SK-N-SH (cell line): ENCODE data around the gene DNAJB11.

Experiments used
- FOXM1 ChIP-seq: IDR thresholded peaks from 2 replicates; pipeline ENCODE4 v1.4.0; 2012; ENCODE audit warnings: low read depth, mild to moderate bottlenecking
- POLR2AphosphoS5 ChIP-seq: IDR thresholded peaks from 2 replicates; pipeline ENCODE4 v1.6.1; 2012; ENCODE audit warnings: low read depth, low read length
- TAF1 ChIP-seq: IDR thresholded peaks from 2 replicates; pipeline ENCODE4 v1.6.1; 2012; ENCODE audit warnings: low read depth, mild to moderate bottlenecking, low read length, moderate library complexity, borderline replicate concordance
- YY1 ChIP-seq: IDR thresholded peaks from 2 replicates; pipeline ENCODE4 v1.4.0; 2012; ENCODE audit warnings: low read depth, mild to moderate bottlenecking
- TF ChIP-seq, protein P1 (sequence below): fragments of 200-600 bp; sonication (generic); IDR thresholded peaks from 2 replicates; pipeline ENCODE4 v1.6.1; 2017; ENCODE audit warnings: antibody characterized with exemption, mild to moderate bottlenecking, moderate library complexity
- TF ChIP-seq, protein P2 (sequence below): IDR thresholded peaks from 2 replicates; pipeline ENCODE4 v1.6.1; 2012; ENCODE audit warnings: mild to moderate bottlenecking, low read depth, low read length, moderate library complexity

DNA sequence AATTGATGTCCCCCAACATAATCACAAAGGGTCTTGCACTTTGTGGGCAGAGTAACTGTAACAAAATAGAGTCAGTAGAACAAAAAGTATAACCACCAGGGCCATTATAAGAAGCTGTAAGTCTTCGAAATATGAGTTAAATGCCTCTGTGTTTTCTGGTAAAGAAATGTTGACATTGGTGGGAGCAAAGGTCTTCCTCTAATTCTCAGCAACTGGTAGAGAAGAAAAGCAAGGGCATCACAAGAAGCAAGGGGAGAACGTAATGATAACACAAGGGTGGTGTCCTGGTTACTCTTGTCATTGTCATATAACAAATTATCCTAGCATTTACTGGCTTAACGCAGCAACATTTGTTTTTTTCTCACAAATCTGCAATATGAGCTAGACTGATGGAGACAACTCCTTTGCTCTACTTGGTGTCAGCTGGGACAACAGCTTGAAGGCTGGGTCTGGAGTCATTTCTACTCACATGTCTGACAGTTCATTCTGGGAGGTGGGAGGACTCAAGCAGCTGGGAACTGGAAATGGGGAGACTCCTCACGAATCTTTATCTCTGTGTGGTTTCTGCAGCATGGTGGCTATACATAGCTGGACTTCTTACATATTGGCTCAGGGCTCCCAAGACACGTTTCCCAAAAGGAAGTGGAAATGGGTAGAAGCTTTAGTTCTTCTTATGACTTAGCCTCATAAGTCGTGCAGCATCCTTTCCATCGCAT is 20.2 kb downstream of the DNAJB11 start:
- TF ChIP-seq, protein P1, sequence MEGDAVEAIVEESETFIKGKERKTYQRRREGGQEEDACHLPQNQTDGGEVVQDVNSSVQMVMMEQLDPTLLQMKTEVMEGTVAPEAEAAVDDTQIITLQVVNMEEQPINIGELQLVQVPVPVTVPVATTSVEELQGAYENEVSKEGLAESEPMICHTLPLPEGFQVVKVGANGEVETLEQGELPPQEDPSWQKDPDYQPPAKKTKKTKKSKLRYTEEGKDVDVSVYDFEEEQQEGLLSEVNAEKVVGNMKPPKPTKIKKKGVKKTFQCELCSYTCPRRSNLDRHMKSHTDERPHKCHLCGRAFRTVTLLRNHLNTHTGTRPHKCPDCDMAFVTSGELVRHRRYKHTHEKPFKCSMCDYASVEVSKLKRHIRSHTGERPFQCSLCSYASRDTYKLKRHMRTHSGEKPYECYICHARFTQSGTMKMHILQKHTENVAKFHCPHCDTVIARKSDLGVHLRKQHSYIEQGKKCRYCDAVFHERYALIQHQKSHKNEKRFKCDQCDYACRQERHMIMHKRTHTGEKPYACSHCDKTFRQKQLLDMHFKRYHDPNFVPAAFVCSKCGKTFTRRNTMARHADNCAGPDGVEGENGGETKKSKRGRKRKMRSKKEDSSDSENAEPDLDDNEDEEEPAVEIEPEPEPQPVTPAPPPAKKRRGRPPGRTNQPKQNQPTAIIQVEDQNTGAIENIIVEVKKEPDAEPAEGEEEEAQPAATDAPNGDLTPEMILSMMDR = no peak
- TF ChIP-seq YY1 = no peak
- TF ChIP-seq FOXM1 = no peak
- TF ChIP-seq TAF1 = no peak
- TF ChIP-seq, protein P2, sequence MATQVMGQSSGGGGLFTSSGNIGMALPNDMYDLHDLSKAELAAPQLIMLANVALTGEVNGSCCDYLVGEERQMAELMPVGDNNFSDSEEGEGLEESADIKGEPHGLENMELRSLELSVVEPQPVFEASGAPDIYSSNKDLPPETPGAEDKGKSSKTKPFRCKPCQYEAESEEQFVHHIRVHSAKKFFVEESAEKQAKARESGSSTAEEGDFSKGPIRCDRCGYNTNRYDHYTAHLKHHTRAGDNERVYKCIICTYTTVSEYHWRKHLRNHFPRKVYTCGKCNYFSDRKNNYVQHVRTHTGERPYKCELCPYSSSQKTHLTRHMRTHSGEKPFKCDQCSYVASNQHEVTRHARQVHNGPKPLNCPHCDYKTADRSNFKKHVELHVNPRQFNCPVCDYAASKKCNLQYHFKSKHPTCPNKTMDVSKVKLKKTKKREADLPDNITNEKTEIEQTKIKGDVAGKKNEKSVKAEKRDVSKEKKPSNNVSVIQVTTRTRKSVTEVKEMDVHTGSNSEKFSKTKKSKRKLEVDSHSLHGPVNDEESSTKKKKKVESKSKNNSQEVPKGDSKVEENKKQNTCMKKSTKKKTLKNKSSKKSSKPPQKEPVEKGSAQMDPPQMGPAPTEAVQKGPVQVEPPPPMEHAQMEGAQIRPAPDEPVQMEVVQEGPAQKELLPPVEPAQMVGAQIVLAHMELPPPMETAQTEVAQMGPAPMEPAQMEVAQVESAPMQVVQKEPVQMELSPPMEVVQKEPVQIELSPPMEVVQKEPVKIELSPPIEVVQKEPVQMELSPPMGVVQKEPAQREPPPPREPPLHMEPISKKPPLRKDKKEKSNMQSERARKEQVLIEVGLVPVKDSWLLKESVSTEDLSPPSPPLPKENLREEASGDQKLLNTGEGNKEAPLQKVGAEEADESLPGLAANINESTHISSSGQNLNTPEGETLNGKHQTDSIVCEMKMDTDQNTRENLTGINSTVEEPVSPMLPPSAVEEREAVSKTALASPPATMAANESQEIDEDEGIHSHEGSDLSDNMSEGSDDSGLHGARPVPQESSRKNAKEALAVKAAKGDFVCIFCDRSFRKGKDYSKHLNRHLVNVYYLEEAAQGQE = no peak
- no peak for TF ChIP-seq POLR2AphosphoS5
